MV-4-11 (cell line): Measurements from ENCODE around the gene BEAN1.

Source experiments
- DNase-seq: peaks from one replicate; lab custom pipeline; 2025; lab: John Stamatoyannopoulos, UW

Gene BEAN1, protein sequence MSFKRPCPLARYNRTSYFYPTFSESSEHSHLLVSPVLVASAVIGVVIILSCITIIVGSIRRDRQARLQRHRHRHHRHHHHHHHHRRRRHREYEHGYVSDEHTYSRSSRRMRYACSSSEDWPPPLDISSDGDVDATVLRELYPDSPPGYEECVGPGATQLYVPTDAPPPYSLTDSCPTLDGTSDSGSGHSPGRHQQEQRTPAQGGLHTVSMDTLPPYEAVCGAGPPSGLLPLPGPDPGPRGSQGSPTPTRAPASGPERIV

GRCh38 chr16:66427036-66427860 is at the start of gene BEAN1:
BEAN1 (plus strand) TSS chr16:66427295; CDS start chr16:66437677, 10,382 bp downstream.
- no peak for DNase-seq

GRCh38 chr16:66377324-66377723 is 49.8 kb upstream of the BEAN1 start:
- no peak for DNase-seq

- no peak for DNase-seq
These were observed 48.1 kb upstream of the BEAN1 start for GRCh38 chr16:66378741-66379570.

- no peak for DNase-seq
These were observed 47.5 kb upstream of the BEAN1 start for GRCh38 chr16:66379571-66379941.

- DNase-seq = no peak
These were observed 46.7 kb upstream of the BEAN1 start for GRCh38 chr16:66380421-66380820.

GRCh38 chr16:66381585-66382170 is 45.4 kb upstream of the BEAN1 start:
- DNase-seq = no peak

- DNase-seq = no peak
These were observed 44.7 kb upstream of the BEAN1 start for GRCh38 chr16:66382171-66382965.

- DNase-seq = no peak
These were observed 44.2 kb upstream of the BEAN1 start for GRCh38 chr16:66382966-66383299.

DNA sequence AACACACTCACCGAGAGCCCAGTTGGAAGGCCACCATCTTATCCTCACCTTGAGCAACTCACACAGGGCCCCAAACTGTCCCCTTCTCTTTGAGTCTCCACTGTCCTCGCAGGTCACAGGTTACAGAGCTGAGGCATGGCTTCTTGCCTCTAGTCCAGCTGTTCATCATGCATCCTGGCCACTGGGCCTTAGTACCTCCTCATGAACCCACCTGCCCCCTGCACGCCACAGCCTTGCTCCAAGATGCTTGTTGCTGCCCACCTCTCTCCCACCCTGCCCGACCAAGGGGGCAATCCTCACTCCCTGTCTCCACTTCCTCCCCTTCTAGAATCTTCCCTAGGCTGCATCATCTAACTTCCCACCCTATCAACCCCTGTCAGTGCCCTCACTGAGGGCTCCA is 43.5 kb upstream of the BEAN1 start:
- DNase-seq = no peak

DNA sequence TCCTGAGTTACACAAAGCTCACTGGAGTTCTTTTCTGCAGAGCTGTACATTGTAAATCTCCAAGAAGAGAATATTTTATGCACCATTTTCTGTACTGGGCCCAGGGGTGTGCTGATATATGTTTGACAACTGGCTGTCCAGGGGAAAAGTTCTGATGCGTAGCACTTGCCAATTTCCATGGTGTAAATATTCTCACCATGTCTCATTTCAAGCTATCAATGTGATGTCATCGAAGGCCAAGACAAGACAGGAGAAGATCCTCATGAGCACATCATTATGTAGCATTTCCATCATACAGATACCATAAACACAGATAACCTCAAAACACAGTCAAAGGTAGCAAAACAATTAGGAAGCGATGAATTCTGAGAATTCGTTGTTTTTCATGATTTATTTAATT is 41.7 kb upstream of the BEAN1 start:
- DNase-seq = no peak

GRCh38 chr16:66386629-66387622 is 40.2 kb upstream of the BEAN1 start:
- DNase-seq = no peak

DNA sequence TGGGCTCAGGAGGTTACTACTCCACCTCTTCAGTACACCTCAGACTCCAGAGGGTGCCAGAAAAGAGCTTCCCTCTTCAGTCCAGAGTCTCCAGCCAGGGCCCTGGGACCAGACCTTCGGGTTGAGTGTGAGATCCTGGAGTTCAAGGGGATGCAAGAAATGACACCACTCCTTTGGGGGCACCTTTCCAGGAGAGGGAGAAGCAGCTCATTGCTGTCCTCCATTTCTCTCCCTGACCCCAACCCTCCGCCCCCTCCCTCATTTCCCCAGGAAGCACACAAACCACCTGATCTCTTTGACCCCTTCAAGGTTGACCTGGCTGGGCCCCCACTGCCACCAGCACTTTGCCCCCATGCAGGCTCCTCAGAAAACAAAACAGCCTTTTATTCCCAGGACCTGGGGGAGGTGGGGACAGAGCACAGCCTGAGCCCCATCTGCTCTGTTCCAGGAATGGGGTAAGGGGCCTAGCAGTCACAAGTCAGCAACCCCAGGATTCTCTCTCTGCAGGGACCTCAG is 39.2 kb upstream of the BEAN1 start:
- DNase-seq = no peak

DNA sequence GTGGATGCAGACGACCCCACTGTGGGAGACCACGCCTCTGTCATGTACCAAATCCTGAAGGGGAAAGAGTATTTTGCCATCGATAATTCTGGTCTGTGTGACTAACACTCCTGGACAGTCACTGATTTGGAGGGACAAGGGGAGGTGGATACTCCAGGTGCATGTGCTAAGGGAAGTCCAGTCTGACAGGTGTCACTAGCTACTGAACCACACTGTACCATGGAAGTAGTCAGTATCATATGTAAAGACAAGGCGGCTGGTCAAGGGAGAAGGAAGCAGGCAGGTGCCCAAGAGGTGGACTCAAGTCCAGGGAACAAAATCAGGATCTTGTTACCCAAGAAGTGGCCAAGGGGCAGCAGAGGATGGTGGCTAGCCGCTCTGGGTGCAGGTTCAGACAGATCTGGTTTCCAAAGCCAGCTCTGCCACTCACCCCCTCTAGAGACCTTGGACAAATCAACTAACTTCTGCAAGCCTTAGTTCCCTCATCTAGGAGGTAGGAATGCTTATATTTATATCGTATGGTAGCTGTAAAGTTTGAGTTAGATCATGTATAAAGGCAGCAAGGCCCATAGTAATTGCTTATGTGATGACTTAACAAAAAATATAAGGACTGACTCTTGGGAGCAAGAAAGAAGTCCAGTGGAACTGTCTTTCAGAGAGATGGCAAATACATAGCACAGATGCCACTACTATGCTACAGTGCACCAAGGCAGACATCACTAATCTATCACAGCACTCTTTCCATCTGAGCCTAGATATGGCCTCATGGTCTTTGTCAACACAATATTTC is 38.5 kb upstream of the BEAN1 start:
- DNase-seq = no peak

GRCh38 chr16:66389256-66390176 is 37.6 kb upstream of the BEAN1 start:
- no peak for DNase-seq

DNA sequence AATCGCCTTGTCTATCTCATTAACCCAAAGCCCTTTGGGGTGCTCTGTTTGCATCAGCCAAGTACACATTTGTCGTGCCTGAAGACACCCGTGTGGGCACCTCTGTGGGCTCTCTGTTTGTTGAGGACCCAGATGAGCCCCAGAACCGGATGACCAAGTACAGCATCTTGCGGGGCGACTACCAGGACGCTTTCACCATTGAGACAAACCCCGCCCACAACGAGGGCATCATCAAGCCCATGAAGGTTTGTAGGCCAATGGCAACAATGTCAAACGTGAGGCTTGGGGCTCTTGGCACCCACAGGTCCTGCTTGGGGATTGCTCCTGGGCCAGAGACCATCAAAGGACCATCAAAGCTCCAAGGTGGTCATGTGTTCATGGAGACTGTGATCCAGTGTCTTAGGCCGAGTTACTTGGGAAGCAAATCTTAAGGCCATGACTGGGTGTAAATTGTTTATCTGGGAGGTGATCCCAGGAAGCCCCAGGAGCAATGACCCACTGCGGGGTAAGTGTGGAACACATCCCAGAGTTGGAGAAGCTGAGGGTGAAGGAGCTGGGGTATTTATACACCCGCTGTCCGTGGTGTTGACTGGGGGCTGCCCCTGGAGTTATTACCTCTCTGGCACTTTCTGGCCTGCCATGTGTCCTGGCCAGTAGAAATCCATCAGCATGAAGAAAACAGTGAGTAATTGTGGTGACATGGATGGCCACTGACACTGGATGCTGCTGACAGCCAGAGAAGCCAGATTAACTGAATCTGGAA is 36.6 kb upstream of the BEAN1 start:
- no peak for DNase-seq

- no peak for DNase-seq
These were observed 35.1 kb upstream of the BEAN1 start for GRCh38 chr16:66391726-66392670.
